Measurements from ENCODE around the gene VMAC.

The VMAC gene

GRCh38 chr19:5925830-5926427 lies 21.3 kb downstream of the VMAC start:
- no peak overlapping the region for H3K4me3 ChIP-seq (ENCODE audit: low read depth, low read length)
- no peak for DNase-seq (ENCODE audit: low read depth, low spot score)
- TF ChIP-seq CTCF (IDR thresholded peaks at IDR 0.05; ENCODE audit: low read depth, low read length): no peak
- in situ Hi-C loops (cut with HindIII; ENCODE audit: low sequenced_read_pairs): no loop called here

GRCh38 chr19:5926641-5927440 lies 22.2 kb downstream of the VMAC start:
- DNase-seq (ENCODE audit: low read depth, low spot score): peak; percentile 13
- TF ChIP-seq CTCF (IDR thresholded peaks at IDR 0.05; ENCODE audit: low read depth, low read length): no peak
- no peak overlapping the region for H3K4me3 ChIP-seq (ENCODE audit: low read depth, low read length)
- in situ Hi-C loops (cut with HindIII; ENCODE audit: low sequenced_read_pairs): no loop called here

- no peak for DNase-seq (ENCODE audit: low read depth, low spot score)
- no peak overlapping the region for H3K4me3 ChIP-seq (ENCODE audit: low read depth, low read length)
- no peak for TF ChIP-seq CTCF (IDR thresholded peaks at IDR 0.05; ENCODE audit: low read depth, low read length)
- in situ Hi-C loops (cut with HindIII; ENCODE audit: low sequenced_read_pairs): no loop called here
Observed at GRCh38 chr19:5927441-5927821, 22.8 kb downstream of the VMAC start.

GRCh38 chr19:5929179-5929578 lies 24.5 kb downstream of the VMAC start:
- DNase-seq (ENCODE audit: low read depth, low spot score): no peak
- no peak overlapping the region for H3K4me3 ChIP-seq (ENCODE audit: low read depth, low read length)
- in situ Hi-C loops (cut with HindIII; ENCODE audit: low sequenced_read_pairs): no loop called here
- TF ChIP-seq CTCF (IDR thresholded peaks at IDR 0.05; ENCODE audit: low read depth, low read length): no peak

GRCh38 chr19:5929625-5930024 lies 25.0 kb downstream of the VMAC start:
- H3K4me3 ChIP-seq (ENCODE audit: low read depth, low read length): no peak overlapping the region
- in situ Hi-C loops (cut with HindIII; ENCODE audit: low sequenced_read_pairs): no loop called here
- DNase-seq (ENCODE audit: low read depth, low spot score): no peak
- TF ChIP-seq CTCF (IDR thresholded peaks at IDR 0.05; ENCODE audit: low read depth, low read length): no peak

- DNase-seq (ENCODE audit: low read depth, low spot score): no peak
- H3K4me3 ChIP-seq (ENCODE audit: low read depth, low read length): no peak overlapping the region
- TF ChIP-seq CTCF (IDR thresholded peaks at IDR 0.05; ENCODE audit: low read depth, low read length): no peak
- in situ Hi-C loops (cut with HindIII; ENCODE audit: low sequenced_read_pairs): no loop called here
Observed at GRCh38 chr19:5931251-5931650, 26.6 kb downstream of the VMAC start.
